ENCODE data around the gene MUS81.

GRCh38 chr11:65821107-65821506, 39.1 kb upstream of the MUS81 start:
- no peak for TF ChIP-seq CTCF (IDR thresholded peaks at IDR 0.05; ENCODE audit: low read depth, low read length, poor library complexity, severe bottlenecking)
- TF ChIP-seq EZH2phosphoT487 (IDR thresholded peaks at IDR 0.05; ENCODE audit: borderline replicate concordance, low read length) = no peak

Data from DOHH2 (cell line).